Activated naive CD8-positive, alpha-beta T cell treated with anti-CD3 and anti-CD28 coated beads, Interleukin-2, amount 50 U/mL, for 16 hours (primary cell): Measurements from ENCODE around the gene INTS14.
"Not testable (repeated sequence)": the region's sequence is repeated elsewhere in the genome, so short reads cannot be mapped to it uniquely, and the experiment has no call there.

Experiments
- DNase-seq: peaks from one replicate; pipeline ENCODE4 v3.0.0-alpha.2; 2020; ENCODE audit warnings: low read depth, low spot score

Gene INTS14

DNA sequence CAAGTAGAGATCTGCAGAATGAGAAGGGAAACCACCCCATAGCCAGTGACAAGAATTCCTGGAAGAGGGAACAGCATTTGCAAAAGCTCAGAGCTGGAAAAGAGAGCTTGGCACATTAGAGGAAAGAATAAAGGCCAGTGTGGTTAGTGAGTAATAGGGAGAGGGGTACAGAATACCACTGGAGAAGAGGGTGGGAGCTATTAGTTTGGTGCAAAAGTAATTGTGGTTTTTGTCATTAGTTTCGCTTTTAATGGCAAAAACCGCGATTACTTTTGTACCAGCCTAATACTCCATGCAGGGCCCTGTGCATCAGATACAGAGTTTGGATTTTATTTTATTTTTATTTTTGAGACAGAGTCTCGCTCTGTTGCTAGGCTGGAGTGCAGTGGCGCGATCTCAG lies 20.6 kb upstream of the INTS14 start:
- no peak for DNase-seq

DNA sequence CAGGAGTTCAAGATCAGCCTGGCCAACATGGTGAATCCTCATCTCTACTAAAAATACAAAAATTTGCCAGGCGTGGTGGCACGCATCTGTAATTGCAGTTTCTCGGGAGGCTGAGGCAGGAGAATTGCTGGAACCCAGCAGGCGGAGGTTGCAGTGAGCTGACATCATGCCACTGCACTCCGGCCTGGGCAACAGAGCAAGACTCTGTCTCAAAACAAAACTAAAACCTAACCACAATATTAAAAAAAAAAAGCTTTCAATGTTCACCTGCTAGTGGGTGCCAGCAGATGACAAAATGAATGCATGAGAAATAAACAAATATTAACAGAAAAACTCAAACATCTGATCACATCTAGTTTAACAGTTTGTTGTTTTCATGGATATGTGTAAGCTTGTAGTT lies 19.8 kb upstream of the INTS14 start:
- DNase-seq = no peak

DNA sequence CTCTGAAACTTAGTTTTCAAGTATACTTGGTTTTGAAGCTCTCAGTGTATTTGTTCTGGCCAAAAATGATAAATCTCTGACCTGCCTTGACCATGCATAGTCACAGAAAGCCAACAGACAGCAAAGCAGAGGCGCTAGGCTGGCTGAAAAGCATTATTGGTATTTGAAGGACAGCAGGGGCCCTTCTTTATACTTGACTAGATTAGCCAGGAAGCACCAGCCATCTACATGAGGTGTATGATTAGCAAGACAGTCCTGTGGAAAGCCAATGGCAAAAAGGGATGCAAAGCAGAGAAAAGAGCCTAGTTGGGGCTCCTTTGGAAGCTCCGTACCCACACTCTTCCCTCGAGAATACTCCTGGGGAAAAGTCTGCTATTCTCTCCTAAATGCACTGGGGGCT lies 18.6 kb upstream of the INTS14 start:
- DNase-seq = no peak

DNA sequence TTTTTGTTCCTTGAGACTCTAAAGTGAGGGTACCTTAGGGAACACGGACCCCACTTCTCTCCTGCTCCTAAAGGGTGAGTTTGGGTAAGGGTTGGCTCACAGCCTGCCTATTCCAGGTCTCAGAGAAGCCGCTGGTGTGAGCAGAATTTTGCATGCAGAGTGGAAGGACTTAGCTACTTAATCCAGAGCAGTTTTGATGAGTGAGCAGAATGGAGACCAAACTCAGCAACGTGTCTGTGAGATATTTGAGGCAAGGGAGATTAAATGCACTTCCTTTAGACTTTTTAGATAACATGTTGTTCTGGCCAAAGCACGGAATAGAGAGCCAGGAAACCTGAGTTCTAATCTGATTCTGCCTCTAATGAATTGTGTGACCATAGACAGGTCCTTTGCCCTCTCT lies 15.9 kb upstream of the INTS14 start:
- DNase-seq = no peak

DNA sequence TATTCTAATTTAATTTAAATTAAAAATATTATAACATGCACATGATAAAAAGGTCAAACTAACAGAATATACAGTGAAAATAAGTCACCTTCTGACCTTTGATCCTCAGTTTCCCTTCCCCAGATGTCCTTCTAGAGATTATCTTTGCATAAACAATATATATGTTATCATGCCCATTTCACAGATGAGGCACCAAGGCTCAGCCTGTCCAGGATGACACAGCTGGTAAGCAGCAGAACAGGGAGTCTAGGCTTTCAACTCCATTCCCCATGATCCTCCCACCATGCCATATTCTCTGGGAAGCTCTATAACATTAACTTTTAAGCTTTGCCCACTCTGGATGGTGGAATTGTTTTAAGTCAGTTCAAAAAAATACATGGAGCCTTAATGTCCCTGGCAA lies 12.2 kb upstream of the INTS14 start:
- DNase-seq = no peak

GRCh38 chr15:65621638-65622037 lies 10.7 kb upstream of the INTS14 start, which contains the start of gene SLC24A1:
Gene SLC24A1 (plus strand): TSS chr15:65621938. CDS start chr15:65624081, 2,143 bp downstream.
- DNase-seq = no peak

DNA sequence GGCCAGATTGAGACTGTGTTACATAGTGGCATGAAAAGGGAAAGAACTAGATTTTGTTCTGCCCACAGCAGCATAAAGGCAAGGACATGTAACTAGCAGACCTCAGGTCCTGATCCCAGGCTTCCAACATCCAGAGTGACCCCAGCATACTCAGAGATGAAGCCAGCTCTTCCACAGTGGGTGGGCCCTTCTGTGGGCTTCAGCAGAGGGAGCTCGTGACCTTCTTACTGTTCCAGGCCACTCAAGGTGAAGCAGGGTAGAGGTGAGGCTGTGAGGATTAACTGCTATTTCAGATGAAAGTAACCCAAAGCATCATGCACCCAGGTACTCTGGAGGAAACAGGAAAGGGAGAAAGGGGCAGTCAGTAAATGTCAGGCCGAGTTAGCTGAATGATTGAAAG lies 9.9 kb upstream of the INTS14 start:
- DNase-seq = no peak

- DNase-seq = no peak
These were observed 8.8 kb upstream of the INTS14 start for GRCh38 chr15:65619626-65620290.

- DNase-seq = no peak
These were observed 7.7 kb upstream of the INTS14 start for GRCh38 chr15:65618560-65619109.

DNA sequence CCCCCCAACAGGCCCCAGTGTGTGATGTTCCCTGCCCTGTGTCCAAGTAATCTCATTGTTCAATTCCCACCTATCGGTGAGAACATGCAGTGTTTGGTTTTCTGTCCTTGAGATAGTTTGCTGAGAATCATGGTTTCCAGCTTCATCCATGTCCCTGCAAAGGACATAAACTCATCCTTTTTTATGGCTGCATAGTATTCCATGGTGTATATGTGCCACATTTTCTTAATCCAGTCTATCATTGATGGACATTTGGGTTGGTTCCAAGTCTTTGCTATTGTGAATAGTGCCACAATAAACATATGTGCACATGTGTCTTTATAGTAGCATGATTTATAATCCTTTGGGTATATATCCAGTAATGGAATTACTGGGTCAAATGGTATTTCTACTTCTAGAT lies 5.0 kb upstream of the INTS14 start:
- DNase-seq = not testable (repeated sequence)

GRCh38 chr15:65612949-65613744 lies 2.2 kb upstream of the INTS14 start:
- no peak for DNase-seq

GRCh38 chr15:65612616-65612946 lies 1.6 kb upstream of the INTS14 start:
- DNase-seq = no peak

DNA sequence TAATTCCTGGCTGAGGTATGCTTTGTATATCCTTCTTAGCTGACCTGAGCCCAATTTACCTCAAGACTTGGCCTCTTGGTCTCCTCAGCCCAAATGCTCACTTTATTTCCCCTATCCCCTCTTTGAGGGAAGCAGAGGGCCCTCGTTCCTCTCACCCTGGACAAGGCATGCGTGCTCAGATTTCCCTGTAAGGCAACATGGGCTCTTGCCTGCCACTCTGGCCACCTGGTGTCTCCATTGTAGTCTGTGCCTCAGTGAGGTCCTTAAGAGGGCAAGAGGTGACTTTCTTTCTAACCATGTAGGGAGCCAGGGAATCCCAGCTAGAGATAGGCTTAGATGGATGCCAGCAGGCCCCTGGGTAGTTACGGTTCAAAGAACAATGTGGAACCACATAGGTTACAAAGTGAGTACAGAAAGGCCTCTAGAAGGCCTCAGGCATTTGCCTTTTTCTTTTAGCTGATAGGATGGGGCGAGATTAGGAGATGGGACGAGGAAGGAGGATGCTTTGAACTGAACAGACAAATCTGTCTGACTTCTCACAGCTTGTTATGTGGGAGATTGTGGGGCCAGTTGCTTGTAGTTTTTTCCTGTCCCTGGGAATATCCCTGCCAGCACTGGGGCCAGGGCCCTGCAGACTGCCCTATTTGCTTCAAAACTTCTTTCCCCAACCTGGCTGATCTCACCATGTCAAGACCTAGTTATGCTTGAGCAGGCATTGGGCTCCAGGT lies 1.1 kb upstream of the INTS14 start:
- no peak for DNase-seq

GRCh38 chr15:65603559-65603958 lies 7.4 kb downstream of the INTS14 start:
- DNase-seq = no peak

DNA sequence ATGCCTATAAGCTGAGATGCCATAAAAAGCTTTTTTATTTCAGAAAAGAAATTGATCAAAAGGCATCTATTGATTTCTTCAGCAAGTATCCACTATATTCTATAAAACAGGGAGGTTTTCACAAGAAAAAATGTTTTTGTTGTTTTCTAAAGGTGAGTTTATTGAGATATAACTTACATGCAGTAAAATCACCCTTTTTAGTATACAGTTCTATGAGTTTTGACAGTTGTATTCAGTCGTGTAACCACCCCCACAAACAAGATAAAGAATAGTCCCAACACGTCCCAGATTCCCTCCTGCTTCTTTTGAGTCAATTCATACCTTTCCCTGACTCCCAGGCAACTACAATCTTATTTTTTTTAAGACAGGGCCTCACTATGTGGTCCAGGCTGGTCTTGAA lies 7.8 kb downstream of the INTS14 start:
- DNase-seq = no peak

DNA sequence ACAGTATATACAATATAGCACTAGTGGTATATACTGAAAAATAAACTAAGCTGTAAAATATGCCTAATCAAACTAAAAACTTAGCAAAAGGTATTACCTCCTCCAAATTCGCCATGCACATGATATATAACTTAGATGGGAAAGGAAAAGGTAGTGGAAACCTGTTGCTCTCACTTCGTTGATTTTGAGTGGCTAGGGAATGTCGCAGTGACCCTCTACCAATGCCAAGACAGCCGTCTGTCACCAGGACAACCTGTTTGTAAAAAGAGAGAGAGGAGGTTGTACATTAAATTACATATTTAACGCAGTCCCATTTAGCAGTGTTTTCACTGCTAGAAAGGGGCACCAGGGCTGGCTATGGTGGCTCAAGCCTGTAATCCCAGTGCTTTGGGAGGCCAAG lies 11.3 kb downstream of the INTS14 start:
- no peak for DNase-seq

DNA sequence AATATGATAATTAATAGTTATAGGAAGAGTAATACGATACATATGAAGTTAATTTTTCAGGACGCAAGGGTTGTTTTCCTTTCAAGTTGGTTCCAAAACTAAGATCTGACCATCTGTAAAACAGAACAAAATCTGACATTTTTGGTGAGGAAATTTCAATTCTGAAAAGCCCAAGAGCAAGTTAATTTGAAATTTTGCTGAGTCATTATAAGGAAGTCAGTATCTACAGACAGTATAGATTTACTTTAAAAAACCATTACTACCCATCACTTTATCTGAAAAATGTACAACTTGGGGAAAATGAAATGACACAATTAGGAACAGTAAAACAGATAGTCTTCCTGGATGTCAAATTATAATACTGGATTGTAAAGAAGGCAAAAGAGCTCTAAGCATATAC lies 12.5 kb downstream of the INTS14 start:
- DNase-seq = no peak

DNA sequence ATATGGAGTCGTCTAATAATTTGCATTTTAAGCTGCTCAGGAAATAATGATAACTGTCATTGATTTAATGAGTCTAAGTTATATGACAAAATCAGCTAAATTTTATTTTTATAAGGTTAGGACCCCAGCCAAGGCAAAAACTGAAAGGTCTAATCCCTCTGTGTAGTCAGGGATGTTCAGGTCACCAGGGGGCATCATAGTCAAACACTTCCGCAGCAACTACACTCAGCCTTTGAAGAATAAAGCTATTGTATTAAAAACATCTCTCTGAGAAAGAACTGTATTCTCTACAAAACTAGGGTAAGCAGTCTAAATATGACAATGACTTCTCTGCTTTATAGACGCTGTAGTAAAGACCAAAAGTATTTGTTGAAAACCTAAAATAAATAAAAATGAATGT lies 15.0 kb downstream of the INTS14 start:
- DNase-seq = no peak

DNA sequence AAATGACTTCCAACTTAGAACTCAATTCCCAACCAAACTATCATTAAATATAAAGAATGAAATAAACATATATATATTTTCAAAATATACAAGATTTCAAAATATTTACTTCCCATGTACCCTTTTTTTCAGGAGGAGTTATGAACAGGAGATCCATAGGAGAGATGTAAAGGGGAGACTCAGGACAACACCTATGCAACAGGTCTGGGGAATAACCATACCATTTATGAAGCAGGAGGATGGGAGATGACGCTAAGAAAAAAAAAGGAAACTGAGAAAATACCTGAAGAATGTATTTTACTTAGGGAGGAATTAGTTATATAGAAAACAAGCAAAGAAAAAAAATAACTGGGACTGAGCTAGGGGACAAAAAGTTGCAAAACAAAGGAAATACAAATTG lies 23.8 kb downstream of the INTS14 start:
- DNase-seq = no peak

DNA sequence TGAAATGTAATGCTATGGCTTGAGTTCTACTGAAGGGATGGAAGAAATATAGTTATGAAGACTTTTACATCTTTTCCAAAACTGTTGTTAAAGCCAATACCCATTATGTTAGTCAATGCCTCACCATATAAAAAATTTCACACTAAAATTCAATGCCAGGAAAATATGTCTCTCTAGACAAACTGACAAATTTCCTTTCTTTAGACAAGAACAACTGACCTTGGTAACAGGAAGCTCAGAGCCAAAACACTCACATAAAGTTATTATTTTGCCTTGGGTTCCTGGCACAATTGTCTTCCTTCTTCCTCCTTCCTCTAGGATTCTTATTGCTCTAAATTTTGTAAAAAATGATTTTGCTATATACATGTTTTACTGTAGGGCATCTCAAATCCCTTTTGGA lies 26.7 kb downstream of the INTS14 start:
- no peak for DNase-seq

DNA sequence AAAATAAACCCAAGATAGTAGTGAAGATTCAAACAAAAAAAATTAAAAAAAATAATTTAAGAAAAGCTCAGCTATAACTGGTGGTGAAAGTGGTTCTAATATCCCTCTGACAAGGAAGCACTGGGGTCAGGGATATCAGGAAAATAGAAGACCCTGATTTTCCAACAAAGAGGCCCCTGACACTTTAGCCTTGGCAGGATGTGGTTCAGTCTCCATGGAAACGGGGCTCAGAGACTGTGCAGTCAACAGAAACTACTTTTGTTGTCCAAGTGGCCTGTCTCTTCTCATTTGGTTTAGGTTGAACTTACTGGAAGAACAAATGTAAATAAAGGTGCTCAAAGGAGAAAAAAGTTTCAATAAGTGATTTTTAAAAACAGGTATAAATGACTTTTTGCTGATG lies 27.2 kb downstream of the INTS14 start:
- DNase-seq = no peak

DNA sequence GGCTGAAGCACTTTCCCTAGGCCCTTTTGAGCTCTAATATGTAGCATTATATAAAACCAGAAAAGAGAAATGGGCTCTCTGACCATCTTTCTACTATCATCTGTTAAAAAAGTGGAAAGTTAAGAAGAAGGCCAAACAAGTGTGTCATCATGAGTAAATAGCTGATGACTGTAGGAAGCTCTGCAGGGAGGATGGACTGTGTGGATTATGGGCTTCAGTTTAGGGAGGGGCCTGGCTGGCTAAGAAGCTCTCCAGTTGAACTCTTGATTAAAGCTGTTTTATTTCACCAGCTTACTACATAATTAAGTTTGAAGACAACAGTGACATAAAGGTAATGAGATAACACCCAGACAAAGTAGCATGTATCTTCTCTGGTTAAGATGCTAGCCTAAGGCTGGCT lies 30.6 kb downstream of the INTS14 start:
- no peak for DNase-seq

- no peak for DNase-seq
These were observed 31.2 kb downstream of the INTS14 start for GRCh38 chr15:65579762-65580161.
